Measurements from ENCODE around the gene ADAMTS9. TPM values are rescaled to one million over a fixed set of nuclear protein-coding genes. Genes with fewer than 3 reads are reported as not detected.

ADAMTS9 gene
- total RNA-seq, 3 donors from 2014 or later (not counting 1 experiment from before 2014, with no cell fraction given), result not detected

DNA sequence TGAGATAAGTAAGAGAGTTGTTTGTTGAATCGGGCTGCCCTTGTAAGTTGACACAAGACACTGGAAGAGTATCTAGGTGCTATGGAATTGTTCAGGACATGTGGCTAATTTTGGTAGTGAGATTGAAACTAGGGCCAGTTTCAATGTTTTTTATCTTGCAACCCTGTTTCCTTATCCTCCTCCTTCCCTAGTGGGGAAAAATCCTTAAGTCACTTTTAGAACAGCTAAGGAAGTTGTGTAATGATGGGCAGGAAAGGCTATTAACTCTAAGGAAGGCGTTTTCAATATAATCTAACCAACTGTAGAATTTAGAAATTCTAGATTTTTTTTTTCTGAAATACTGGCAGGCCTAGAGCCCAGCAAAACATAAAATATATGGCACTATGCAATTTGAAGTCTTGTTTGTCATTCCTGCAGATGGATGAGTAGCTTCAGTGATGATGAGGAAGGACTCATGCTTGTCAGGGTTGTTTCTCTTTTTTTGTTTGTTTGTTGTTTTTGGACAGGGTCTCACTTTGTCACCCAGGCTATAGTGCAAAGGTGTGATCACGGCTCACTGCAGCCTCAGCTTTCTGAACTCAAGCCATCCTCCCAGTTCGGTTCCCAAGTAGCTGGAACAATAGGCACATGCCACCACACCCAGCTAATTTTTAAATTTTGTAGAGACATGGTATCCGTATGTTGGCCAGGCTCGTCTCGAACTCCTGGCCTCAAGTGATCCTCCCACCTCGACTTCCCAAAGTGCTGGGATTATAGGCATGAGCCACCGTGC lies 27.6 kb upstream of the ADAMTS9 start:
- H3K27ac Mint-ChIP-seq, result no peak overlapping the region
- intact Hi-C loops (cut with micrococcal nuclease), result no loop called here
- H3K27me3 Mint-ChIP-seq (ENCODE audit: low read depth in 2 of 2), result no peaks in the 10 kb centered on the region
- TF ChIP-seq, protein P1, sequence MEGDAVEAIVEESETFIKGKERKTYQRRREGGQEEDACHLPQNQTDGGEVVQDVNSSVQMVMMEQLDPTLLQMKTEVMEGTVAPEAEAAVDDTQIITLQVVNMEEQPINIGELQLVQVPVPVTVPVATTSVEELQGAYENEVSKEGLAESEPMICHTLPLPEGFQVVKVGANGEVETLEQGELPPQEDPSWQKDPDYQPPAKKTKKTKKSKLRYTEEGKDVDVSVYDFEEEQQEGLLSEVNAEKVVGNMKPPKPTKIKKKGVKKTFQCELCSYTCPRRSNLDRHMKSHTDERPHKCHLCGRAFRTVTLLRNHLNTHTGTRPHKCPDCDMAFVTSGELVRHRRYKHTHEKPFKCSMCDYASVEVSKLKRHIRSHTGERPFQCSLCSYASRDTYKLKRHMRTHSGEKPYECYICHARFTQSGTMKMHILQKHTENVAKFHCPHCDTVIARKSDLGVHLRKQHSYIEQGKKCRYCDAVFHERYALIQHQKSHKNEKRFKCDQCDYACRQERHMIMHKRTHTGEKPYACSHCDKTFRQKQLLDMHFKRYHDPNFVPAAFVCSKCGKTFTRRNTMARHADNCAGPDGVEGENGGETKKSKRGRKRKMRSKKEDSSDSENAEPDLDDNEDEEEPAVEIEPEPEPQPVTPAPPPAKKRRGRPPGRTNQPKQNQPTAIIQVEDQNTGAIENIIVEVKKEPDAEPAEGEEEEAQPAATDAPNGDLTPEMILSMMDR (IDR thresholded peaks at IDR 0.05), result no peak
- no peaks in the 10 kb centered on the region for H3K4me1 Mint-ChIP-seq
- Histone ChIP-seq H3K4me1 (ENCODE audit: control insufficient read depth, insufficient read depth, low read length) (no peaks in the 10 kb centered on the region), H3K9me3 (ENCODE audit: control insufficient read depth, insufficient read depth, low read length) (no peaks in the 10 kb centered on the region), H3K4me3 (ENCODE audit: low read length) (no peak overlapping the region), H3K27ac (ENCODE audit: low read length) (no peak overlapping the region), H3K36me3 (ENCODE audit: control insufficient read depth, insufficient read depth, low read length) (no peaks in the 10 kb centered on the region), H3K27me3 (ENCODE audit: control insufficient read depth, insufficient read depth, low read length) (no peaks in the 10 kb centered on the region)
- no peaks in the 10 kb centered on the region for H3K36me3 Mint-ChIP-seq
- WGBS (ENCODE audit: insufficient coverage), result 91% methylated on average over 8 of the region's 9 CpGs
- no peak for ATAC-seq
- H3K4me3 Mint-ChIP-seq, result no peak overlapping the region
- peaks cover 4 to 9% of the 10 kb centered on the region in 2 donors for H3K9me3 Mint-ChIP-seq
- DNase-seq, result no peak

DNA sequence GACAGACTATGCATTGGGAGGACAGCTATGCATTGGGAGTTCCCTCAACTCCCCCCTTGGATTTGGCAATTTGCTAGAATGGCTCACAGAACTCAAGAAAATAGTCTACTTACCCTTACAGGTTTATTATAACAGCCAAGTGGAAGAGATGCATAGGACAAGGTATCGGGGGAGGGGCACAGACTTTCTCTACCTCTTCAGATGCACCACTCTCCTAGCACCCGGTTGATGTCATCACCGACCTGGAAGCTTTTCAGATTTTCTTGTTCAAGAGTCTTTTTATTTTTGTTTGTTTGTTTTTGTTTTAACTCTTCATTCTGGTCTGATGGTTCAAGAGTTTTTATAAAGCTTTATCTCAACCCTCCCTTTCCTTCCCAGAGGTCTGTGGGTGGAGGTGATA lies 20.7 kb upstream of the ADAMTS9 start:
- Histone ChIP-seq H3K27me3 (ENCODE audit: control insufficient read depth, insufficient read depth, low read length) (no peaks in the 10 kb centered on the region), H3K27ac (ENCODE audit: low read length) (no peak overlapping the region), H3K4me3 (ENCODE audit: low read length) (no peak overlapping the region), H3K9me3 (ENCODE audit: control insufficient read depth, insufficient read depth, low read length) (no peaks in the 10 kb centered on the region), H3K4me1 (ENCODE audit: control insufficient read depth, insufficient read depth, low read length) (no peaks in the 10 kb centered on the region), H3K36me3 (ENCODE audit: control insufficient read depth, insufficient read depth, low read length) (no peaks in the 10 kb centered on the region)
- Mint-ChIP-seq H3K27me3 (ENCODE audit: low read depth in 2 of 2) (no peaks in the 10 kb centered on the region), H3K4me3 (no peak overlapping the region), H3K27ac (no peak overlapping the region), H3K36me3 (no peaks in the 10 kb centered on the region), H3K4me1 (no peaks in the 10 kb centered on the region), H3K9me3 (peaks cover 10 to 16% of the 10 kb centered on the region in 2 donors)
- 100% methylated on average over 1 of the region's 3 CpGs for WGBS (ENCODE audit: insufficient coverage)
- no peak for DNase-seq
- intact Hi-C loops (cut with micrococcal nuclease), result no loop called here
- ATAC-seq, result no peak
- TF ChIP-seq, protein P1 (IDR thresholded peaks at IDR 0.05), result no peak

DNA sequence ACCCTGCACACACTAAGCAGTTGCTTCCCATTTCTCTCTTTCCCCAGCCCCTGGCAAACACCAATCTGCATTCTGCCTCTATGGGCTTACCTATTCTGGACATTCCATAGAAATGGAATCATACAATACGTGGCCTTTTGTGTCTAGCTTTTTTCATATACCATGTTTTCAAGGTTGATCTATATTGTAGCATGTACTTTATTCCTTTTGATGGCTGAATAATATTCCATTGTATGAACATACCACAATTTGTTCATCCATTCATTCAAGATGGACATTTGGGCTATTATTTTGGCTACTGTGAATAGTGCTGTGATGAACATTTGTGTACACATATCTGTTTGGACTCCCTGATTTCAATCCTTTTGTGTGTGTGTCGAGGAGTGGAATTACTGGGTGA lies 18.1 kb upstream of the ADAMTS9 start:
- no peak for ATAC-seq

More for the DNA sequence above, 18.1 kb upstream of the ADAMTS9 start:
- H3K27me3 ChIP-seq (ENCODE audit: control insufficient read depth, insufficient read depth, low read length), result no peaks in the 10 kb centered on the region
- TF ChIP-seq, protein P1 (IDR thresholded peaks at IDR 0.05), result no peak
- H3K9me3 ChIP-seq (ENCODE audit: control insufficient read depth, insufficient read depth, low read length), result no peaks in the 10 kb centered on the region
- Mint-ChIP-seq H3K27ac (no peak overlapping the region), H3K27me3 (ENCODE audit: low read depth in 2 of 2) (no peaks in the 10 kb centered on the region), H3K4me1 (no peaks in the 10 kb centered on the region), H3K4me3 (no peak overlapping the region), H3K9me3 (peaks cover 7 to 11% of the 10 kb centered on the region in 2 donors), H3K36me3 (no peaks in the 10 kb centered on the region)
- H3K36me3 ChIP-seq (ENCODE audit: control insufficient read depth, insufficient read depth, low read length), result no peaks in the 10 kb centered on the region
- H3K4me3 ChIP-seq (ENCODE audit: low read length), result no peak overlapping the region
- H3K27ac ChIP-seq (ENCODE audit: low read length), result no peak overlapping the region
- H3K4me1 ChIP-seq (ENCODE audit: control insufficient read depth, insufficient read depth, low read length), result no peaks in the 10 kb centered on the region
- 80% methylated on average over 1 of the region's 2 CpGs for WGBS (ENCODE audit: insufficient coverage)
- no peak for DNase-seq
- intact Hi-C loops (cut with micrococcal nuclease), result no loop called here
